Progenitor cell of endocrine pancreas (in vitro differentiated cells): Measurements from ENCODE around the gene MIXL1. TPM values are rescaled to one million over a fixed set of nuclear protein-coding genes. Genes with fewer than 3 reads are reported as not detected.
"Not testable (repeated sequence)": the region's sequence is repeated elsewhere in the genome, so short reads cannot be mapped to it uniquely, and the experiment has no call there.

ENCODE experiments used
- DNase-seq: peaks from one replicate; pipeline ENCODE4 v3.0.0; 2021; ENCODE audit warnings: low spot score; ENCODE audit not compliant: unreplicated experiment
- H3K27ac Mint-ChIP-seq: 2 replicates; pipeline ENCODE4 v1.8.0; 2021; ENCODE audit warnings: mild to moderate bottlenecking, moderate library complexity, mixed read lengths
- H3K27me3 Mint-ChIP-seq: 2 replicates; pipeline ENCODE4 v1.8.0; 2021; ENCODE audit warnings: mixed read lengths
- H3K36me3 Mint-ChIP-seq: 2 replicates; pipeline ENCODE4 v1.8.0; 2022; ENCODE audit warnings: mixed read lengths; ENCODE audit not compliant: insufficient read depth
- H3K4me1 Mint-ChIP-seq: 2 replicates; pipeline ENCODE4 v1.8.0; 2021; ENCODE audit warnings: low read depth, mixed read lengths
- H3K4me3 Mint-ChIP-seq: 2 replicates; pipeline ENCODE4 v1.8.0; 2021; ENCODE audit warnings: low read depth, mild to moderate bottlenecking, moderate library complexity, mixed read lengths
- H3K9me3 Mint-ChIP-seq: 2 replicates; pipeline ENCODE4 v1.8.0; 2021; ENCODE audit warnings: low read depth, mixed read lengths
- total RNA-seq: library from RNA; stranded (reverse); gene quantifications from 2 replicates; pipeline ENCODE4 v1.2.1, GENCODE V29; 2021
- TF ChIP-seq, protein P1 (sequence below): fragments of 200-600 bp; sonication (generic); IDR thresholded peaks from one replicate; pipeline ENCODE4 v1.5.0; 2021; ENCODE audit warnings: antibody characterized with exemption, mild to moderate bottlenecking; ENCODE audit not compliant: unreplicated experiment

Gene MIXL1
- total RNA-seq, 1 donor from 2014 or later = 1.7 TPM

DNA sequence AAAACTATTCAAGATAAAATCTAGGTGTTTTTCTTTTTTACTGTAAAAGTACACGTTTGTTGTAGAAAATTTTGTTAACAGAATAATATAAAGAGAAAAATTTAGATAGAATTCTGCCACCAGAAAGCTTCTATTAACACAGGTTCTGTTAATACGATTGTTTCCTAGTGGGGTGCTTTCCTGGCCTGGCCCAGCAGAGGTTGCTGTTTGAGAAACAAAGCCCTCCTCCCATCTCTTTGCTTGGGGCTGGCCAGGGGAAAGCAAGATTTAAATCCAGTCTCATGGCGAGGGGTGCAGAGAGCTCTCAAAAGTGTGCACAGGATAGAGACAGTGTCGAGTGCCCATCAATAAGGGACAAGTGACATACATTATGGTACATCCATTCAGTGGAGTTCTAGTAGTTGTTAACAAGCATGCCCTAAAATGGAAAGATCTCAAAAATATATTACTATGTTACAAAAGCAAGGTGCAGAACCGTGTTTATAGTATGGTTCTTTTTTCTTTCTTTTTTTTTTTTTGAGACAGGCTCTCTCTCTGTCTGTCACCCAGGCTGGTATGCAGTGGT, 22.4 kb upstream of the MIXL1 start:
- no peak for DNase-seq
- H3K4me3 Mint-ChIP-seq = no peak overlapping the region
- H3K36me3 Mint-ChIP-seq = no peaks in the 10 kb centered on the region

DNA sequence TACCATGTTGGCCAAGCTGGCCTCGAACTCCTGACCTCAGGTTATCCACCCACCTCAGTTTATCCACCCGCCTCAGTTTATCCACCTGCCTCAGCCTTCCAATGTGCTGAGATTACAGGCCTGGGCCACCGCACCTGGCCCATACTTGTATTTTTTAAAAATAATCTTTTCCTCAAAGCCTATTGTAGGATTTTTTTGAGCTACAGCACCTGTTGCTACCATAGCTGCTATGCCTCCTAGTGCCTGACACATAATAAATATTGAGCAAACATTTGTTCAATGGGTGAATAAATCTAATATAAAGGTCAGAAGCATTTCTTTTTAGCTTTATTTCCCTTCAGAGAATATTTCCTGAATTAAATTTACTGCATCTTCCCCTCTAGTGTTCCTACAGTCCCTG, 21.2 kb upstream of the MIXL1 start:
- Mint-ChIP-seq H3K27ac (no peak overlapping the region), H3K4me1 (peaks cover 1% of the 10 kb centered on the region), H3K4me3 (no peak overlapping the region), H3K36me3 (no peaks in the 10 kb centered on the region), H3K9me3 (no peaks in the 10 kb centered on the region), H3K27me3 (no peaks in the 10 kb centered on the region)
- DNase-seq = no peak
- TF ChIP-seq, protein P1, sequence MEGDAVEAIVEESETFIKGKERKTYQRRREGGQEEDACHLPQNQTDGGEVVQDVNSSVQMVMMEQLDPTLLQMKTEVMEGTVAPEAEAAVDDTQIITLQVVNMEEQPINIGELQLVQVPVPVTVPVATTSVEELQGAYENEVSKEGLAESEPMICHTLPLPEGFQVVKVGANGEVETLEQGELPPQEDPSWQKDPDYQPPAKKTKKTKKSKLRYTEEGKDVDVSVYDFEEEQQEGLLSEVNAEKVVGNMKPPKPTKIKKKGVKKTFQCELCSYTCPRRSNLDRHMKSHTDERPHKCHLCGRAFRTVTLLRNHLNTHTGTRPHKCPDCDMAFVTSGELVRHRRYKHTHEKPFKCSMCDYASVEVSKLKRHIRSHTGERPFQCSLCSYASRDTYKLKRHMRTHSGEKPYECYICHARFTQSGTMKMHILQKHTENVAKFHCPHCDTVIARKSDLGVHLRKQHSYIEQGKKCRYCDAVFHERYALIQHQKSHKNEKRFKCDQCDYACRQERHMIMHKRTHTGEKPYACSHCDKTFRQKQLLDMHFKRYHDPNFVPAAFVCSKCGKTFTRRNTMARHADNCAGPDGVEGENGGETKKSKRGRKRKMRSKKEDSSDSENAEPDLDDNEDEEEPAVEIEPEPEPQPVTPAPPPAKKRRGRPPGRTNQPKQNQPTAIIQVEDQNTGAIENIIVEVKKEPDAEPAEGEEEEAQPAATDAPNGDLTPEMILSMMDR = no peak

More for the DNA sequence above, 22.4 kb upstream of the MIXL1 start:
- no peaks in the 10 kb centered on the region for H3K9me3 Mint-ChIP-seq
- H3K27me3 Mint-ChIP-seq = no peaks in the 10 kb centered on the region
- peaks cover 3% of the 10 kb centered on the region for H3K4me1 Mint-ChIP-seq
- TF ChIP-seq, protein P1 = peak; percentile 35
- H3K27ac Mint-ChIP-seq = no peak overlapping the region

DNA sequence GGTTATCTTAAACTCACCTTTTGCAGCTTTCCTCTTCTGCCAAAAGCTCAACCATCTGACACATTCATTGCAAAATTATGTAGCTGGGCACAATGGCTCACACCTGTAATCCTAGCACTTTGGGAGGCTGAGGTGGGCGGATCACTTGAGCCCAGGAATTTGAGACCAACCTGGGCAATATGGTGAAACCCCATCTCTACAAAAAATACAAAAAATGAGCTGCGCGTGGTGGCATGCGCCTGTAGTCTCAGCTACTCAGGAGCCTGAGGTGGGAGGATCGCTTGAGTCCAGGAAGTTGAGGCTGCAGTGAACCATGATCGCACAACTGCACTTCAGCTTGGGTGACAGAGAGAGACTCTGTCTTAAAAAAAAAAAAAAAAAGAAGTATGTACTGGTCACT, 20.8 kb upstream of the MIXL1 start:
- H3K27ac Mint-ChIP-seq, H3K9me3 Mint-ChIP-seq, H3K4me3 Mint-ChIP-seq, H3K4me1 Mint-ChIP-seq, DNase-seq, H3K36me3 Mint-ChIP-seq, H3K27me3 Mint-ChIP-seq: not testable (repeated sequence)

DNA sequence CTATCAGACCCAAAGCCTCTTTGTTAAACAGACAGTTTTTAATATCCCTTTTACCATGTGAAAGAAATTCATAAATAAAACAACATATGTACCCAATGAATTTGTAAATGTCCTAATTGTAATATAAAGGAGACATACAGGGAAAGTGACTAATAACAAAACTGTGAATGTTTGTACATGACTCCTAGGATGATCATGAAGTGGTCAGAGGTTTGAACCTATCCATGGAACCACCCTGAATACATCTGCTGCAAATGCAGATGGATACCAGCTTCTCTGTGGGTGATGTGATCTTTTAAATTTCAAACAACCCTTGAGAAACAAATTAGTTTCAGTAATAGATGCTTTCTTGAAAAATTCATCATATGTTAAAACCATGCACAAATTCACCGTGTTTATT, 20.2 kb upstream of the MIXL1 start:
- no peak overlapping the region for H3K4me3 Mint-ChIP-seq
- H3K36me3 Mint-ChIP-seq = no peaks in the 10 kb centered on the region
- TF ChIP-seq, protein P1 = no peak
- H3K9me3 Mint-ChIP-seq = no peaks in the 10 kb centered on the region
- no peak for DNase-seq
- H3K27me3 Mint-ChIP-seq = no peaks in the 10 kb centered on the region
- peaks cover 1% of the 10 kb centered on the region for H3K4me1 Mint-ChIP-seq
- no peak overlapping the region for H3K27ac Mint-ChIP-seq

DNA sequence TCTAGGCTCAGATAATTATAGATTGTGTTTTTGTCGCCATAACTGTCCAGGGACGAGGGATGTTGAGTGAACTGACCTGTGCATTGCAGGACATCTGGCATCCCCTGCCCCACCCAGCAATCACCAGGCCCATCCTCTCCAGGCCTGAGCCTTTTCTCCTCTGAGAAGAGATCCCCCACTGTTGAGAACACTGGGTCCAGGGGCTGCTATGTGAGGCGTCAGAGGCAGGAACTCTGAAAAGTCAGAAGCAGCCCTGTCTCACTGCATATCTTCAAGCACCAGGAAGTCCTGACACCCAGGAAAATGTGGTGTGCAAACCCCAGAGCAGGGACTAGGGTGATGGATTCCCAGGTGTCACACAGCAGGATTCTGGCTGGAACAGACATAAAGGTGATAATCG, 19.8 kb upstream of the MIXL1 start:
- Mint-ChIP-seq H3K9me3 (no peaks in the 10 kb centered on the region), H3K36me3 (no peaks in the 10 kb centered on the region), H3K4me3 (no peak overlapping the region), H3K27me3 (no peaks in the 10 kb centered on the region), H3K4me1 (peaks cover 1% of the 10 kb centered on the region), H3K27ac (no peak overlapping the region)
- TF ChIP-seq, protein P1 = no peak
- no peak for DNase-seq

DNA sequence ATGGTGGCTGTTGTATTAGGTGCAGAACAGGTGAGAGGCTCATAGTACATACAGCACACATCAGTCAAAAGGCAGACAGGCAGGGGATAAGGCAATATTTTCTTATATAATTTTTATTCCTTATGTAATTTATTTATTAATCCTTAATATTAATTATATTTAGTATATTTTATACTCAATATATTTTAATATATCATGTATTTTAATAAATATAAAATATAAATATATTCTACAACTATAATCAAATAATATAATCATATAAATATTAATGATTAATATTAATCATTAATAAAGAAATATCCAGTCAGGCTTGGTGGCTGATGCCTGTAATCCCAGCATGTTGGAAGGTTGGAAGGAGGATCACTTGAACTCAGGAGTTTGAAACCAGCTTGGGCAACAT, 19.3 kb upstream of the MIXL1 start:
- DNase-seq = no peak
- H3K27me3 Mint-ChIP-seq = no peaks in the 10 kb centered on the region
- H3K27ac Mint-ChIP-seq = no peak overlapping the region
- no peaks in the 10 kb centered on the region for H3K36me3 Mint-ChIP-seq
- TF ChIP-seq, protein P1 = no peak
- H3K9me3 Mint-ChIP-seq = no peaks in the 10 kb centered on the region
- no peak overlapping the region for H3K4me3 Mint-ChIP-seq
- peaks cover 1% of the 10 kb centered on the region for H3K4me1 Mint-ChIP-seq
